CD4-positive, alpha-beta T cell treated with Interleukin-21 for 1 hour (primary cell): ENCODE data around the gene PBX1.

Source experiments
- DNase-seq: peaks from one replicate; pipeline ENCODE4 v3.0.0-alpha.2; 2020

PBX1 gene

GRCh38 chr1:164786980-164787833 lies 228.2 kb downstream of the PBX1 start:
- peak; percentile 40 for DNase-seq

- DNase-seq: no peak
These were observed 228.8 kb downstream of the PBX1 start for GRCh38 chr1:164787834-164788231.

GRCh38 chr1:164790081-164790480 lies 231.1 kb downstream of the PBX1 start:
- DNase-seq: no peak

GRCh38 chr1:164792410-164793004 lies 233.5 kb downstream of the PBX1 start:
- DNase-seq: no peak

- no peak for DNase-seq
These were observed 235.4 kb downstream of the PBX1 start for GRCh38 chr1:164794356-164794755.

- DNase-seq: no peak
These were observed 237.9 kb downstream of the PBX1 start for GRCh38 chr1:164796916-164797315.

- DNase-seq: no peak
These were observed 242.3 kb downstream of the PBX1 start for GRCh38 chr1:164801246-164801731.

GRCh38 chr1:164801791-164802502 lies 243.0 kb downstream of the PBX1 start:
- DNase-seq: no peak

GRCh38 chr1:164802529-164803282 lies 243.7 kb downstream of the PBX1 start:
- DNase-seq: no peak

GRCh38 chr1:164803366-164803765 lies 244.4 kb downstream of the PBX1 start:
- DNase-seq: no peak

- no peak for DNase-seq
These were observed 245.4 kb downstream of the PBX1 start for GRCh38 chr1:164804366-164804765.

- no peak for DNase-seq
These were observed 246.4 kb downstream of the PBX1 start for GRCh38 chr1:164805399-164805798.

GRCh38 chr1:164806531-164806930 lies 247.5 kb downstream of the PBX1 start:
- DNase-seq: no peak

- DNase-seq: no peak
These were observed 254.8 kb downstream of the PBX1 start for GRCh38 chr1:164813776-164814175.

- DNase-seq: no peak
These were observed 262.7 kb downstream of the PBX1 start for GRCh38 chr1:164821648-164822047.

GRCh38 chr1:164823486-164824279 lies 264.7 kb downstream of the PBX1 start:
- no peak for DNase-seq

GRCh38 chr1:164824542-164824941 lies 265.6 kb downstream of the PBX1 start:
- no peak for DNase-seq

GRCh38 chr1:164830628-164831027 lies 271.6 kb downstream of the PBX1 start:
- DNase-seq: no peak

- no peak for DNase-seq
These were observed 275.7 kb downstream of the PBX1 start for GRCh38 chr1:164834641-164835040.

- DNase-seq: no peak
These were observed 277.6 kb downstream of the PBX1 start for GRCh38 chr1:164836614-164837018.

GRCh38 chr1:164838786-164839185 lies 279.8 kb downstream of the PBX1 start:
- no peak for DNase-seq

GRCh38 chr1:164840936-164841335 lies 282.0 kb downstream of the PBX1 start:
- no peak for DNase-seq
